Muscle layer of colon (tissue), 2 donors: ENCODE data around the gene NFATC2IP.
"Not testable (repeated sequence)": the region's sequence is repeated elsewhere in the genome, so short reads cannot be mapped to it uniquely, and the experiment has no call there.

Experiments
- H3K27ac ChIP-seq: one replicate; pipeline ENCODE4 v1.7.0; 2013; ENCODE audit warnings: low read depth, mild to moderate bottlenecking, low read length, moderate library complexity
- H3K27me3 ChIP-seq, 2 donors: one replicate each; pipeline ENCODE4 v1.7.0; 2013; ENCODE audit warnings: low read length in 2 of 2, mild to moderate bottlenecking in 2 of 2; ENCODE audit not compliant: insufficient read depth in 2 of 2, control insufficient read depth in 1 of 2
- H3K36me3 ChIP-seq: one replicate; pipeline ENCODE4 v1.7.0; 2013; ENCODE audit warnings: mild to moderate bottlenecking, low read length; ENCODE audit not compliant: insufficient read depth
- H3K4me1 ChIP-seq: one replicate; pipeline ENCODE4 v1.7.0; 2013; ENCODE audit warnings: mild to moderate bottlenecking, low read length; ENCODE audit not compliant: insufficient read depth
- H3K4me3 ChIP-seq, 2 donors: one replicate each; pipeline ENCODE4 v1.7.0; 2013; ENCODE audit warnings: low read length in 2 of 2, low read depth in 1 of 2, mild to moderate bottlenecking in 1 of 2, moderate library complexity in 1 of 2
- H3K9ac ChIP-seq: one replicate; pipeline ENCODE4 v1.7.0; 2013; ENCODE audit warnings: low read length
- H3K9me3 ChIP-seq: one replicate; pipeline ENCODE4 v1.7.0; 2013; ENCODE audit warnings: mild to moderate bottlenecking, low read length
- donor health status: abdominal sarcoma.
- donor health status: Adenocarcinoma of cecum.

The NFATC2IP gene

DNA sequence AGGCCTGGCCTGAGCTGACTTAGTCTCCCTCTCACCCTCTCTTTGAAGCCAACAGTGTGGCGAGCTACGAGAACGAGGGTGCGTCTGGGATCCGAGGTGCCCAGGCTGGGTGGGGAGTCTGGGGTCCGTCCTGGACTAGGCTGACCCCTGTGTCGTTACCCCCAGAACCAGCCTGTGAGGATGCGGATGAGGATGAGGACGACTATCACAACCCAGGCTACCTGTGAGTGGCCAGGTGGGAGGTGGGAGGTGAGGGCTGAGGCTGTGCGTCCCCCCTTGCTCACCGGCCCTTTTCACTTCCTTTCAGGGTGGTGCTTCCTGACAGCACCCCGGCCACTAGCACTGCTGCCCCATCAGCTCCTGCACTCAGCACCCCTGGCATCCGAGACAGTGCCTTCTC, 35.8 kb downstream of the NFATC2IP start:
- no peaks in the 10 kb centered on the region for H3K4me1 ChIP-seq
- no peak overlapping the region for H3K27ac ChIP-seq
- H3K36me3 ChIP-seq = peaks cover 37% of the 10 kb centered on the region
- no peak overlapping the region for H3K9ac ChIP-seq
- H3K9me3 ChIP-seq = peaks cover 4% of the 10 kb centered on the region
- H3K4me3 ChIP-seq = no peak overlapping the region
- H3K27me3 ChIP-seq = no peaks in the 10 kb centered on the region

DNA sequence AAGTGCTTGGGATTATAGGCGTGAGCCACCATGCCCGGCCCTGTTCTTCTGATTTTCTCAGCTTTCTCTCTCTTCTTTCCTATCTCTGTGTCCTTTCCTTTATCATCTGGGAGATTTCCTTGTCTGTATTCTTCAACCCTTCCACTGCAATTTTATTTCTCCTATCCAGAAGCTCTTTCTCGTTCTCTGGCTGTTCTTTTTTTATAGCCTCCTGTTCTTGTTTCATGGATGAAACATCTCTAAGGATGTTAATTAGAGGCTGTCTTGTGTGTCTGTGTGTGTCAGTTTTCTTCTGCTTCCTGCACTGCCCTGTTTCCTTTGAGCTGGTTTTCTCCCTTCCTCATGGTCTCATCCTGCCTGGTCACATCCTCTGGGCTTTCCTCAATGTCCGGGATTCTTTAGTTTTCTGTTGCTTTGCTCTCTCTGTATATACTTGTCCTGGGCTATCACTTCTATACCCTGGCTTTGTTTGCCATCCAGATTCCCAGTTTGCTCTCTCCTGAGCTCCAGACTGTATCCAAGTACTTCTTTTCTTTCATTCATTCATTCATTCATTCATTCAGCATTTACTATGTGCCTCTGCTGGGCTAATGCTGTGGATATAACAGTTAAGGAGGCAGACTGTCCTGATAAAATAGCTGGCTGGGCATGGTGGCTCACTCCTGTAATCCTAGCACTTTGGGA, 36.6 kb downstream of the NFATC2IP start:
- H3K27me3 ChIP-seq = no peaks in the 10 kb centered on the region
- H3K27ac ChIP-seq = no peak overlapping the region
- peaks cover 4% of the 10 kb centered on the region for H3K9me3 ChIP-seq
- no peaks in the 10 kb centered on the region for H3K4me1 ChIP-seq
- no peak overlapping the region for H3K9ac ChIP-seq
- H3K4me3 ChIP-seq = no peak overlapping the region
- peaks cover 28% of the 10 kb centered on the region for H3K36me3 ChIP-seq

DNA sequence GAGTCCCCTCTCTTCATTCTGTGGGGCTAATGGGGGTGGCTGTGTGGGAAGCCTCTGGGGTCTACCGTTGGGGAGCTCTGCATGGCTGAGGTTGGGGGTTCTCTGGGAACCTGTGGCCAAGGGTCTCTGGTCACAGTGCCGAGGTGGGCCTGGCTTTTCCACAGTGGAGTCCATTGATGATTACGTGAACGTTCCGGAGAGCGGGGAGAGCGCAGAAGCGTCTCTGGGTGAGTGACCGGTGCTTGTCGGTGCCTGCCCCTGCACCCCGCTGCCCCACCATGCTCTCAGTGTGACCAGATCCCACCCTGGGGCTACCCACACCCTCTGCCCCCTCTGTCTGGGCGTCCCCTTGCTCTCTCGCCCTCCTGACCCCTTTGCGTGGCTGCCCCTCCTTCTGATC, 38.6 kb downstream of the NFATC2IP start:
- H3K9ac ChIP-seq = no peak overlapping the region
- peaks cover 4% of the 10 kb centered on the region for H3K9me3 ChIP-seq
- H3K36me3 ChIP-seq = peaks cover 8% of the 10 kb centered on the region
- no peak overlapping the region for H3K4me3 ChIP-seq
- no peaks in the 10 kb centered on the region for H3K27me3 ChIP-seq
- H3K27ac ChIP-seq = no peak overlapping the region
- H3K4me1 ChIP-seq = no peaks in the 10 kb centered on the region

DNA sequence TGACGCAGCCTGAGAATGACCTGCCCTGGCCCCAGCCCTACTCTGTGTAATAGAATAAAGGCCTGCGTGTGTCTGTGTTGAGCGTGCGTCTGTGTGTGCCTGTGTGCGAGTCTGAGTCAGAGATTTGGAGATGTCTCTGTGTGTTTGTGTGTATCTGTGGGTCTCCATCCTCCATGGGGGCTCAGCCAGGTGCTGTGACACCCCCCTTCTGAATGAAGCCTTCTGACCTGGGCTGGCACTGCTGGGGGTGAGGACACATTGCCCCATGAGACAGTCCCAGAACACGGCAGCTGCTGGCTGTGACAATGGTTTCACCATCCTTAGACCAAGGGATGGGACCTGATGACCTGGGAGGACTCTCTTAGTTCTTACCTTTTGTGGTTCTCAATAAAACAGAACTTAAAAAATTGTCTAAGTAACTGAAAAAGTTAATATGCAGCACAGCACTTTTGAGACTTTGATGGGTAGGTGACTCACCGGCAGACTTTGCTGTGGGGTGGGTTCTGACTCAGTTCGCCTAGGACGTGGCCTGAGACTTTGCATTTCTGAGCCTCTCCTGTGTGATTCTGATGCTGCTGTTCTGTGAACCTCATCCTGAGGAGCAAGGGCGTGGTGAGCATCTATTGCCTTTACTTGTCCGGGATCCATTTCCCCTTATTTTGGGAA, 39.8 kb downstream of the NFATC2IP start:
- H3K9me3 ChIP-seq = peaks cover 4% of the 10 kb centered on the region
- H3K4me1 ChIP-seq = no peaks in the 10 kb centered on the region
- peaks cover 8% of the 10 kb centered on the region for H3K36me3 ChIP-seq
- no peak overlapping the region for H3K9ac ChIP-seq
- H3K27me3 ChIP-seq = no peaks in the 10 kb centered on the region
- H3K27ac ChIP-seq = no peak overlapping the region
- H3K4me3 ChIP-seq = no peak overlapping the region

- Histone ChIP-seq H3K9me3 (peaks cover 4% of the 10 kb centered on the region), H3K27ac (no peak overlapping the region), H3K27me3 (no peaks in the 10 kb centered on the region), H3K36me3 (peaks cover 3% of the 10 kb centered on the region), H3K4me3 (no peak overlapping the region), H3K9ac (no peak overlapping the region), H3K4me1 (no peaks in the 10 kb centered on the region)
These were observed 41.0 kb downstream of the NFATC2IP start for GRCh38 chr16:28991687-28992086.

- no peak overlapping the region for H3K27ac ChIP-seq
- no peak overlapping the region for H3K9ac ChIP-seq
- H3K9me3 ChIP-seq = no peaks in the 10 kb centered on the region
- no peaks in the 10 kb centered on the region for H3K4me1 ChIP-seq
- no peaks in the 10 kb centered on the region for H3K27me3 ChIP-seq
- H3K36me3 ChIP-seq = no peaks in the 10 kb centered on the region
- no peak overlapping the region for H3K4me3 ChIP-seq
These were observed 41.8 kb downstream of the NFATC2IP start for GRCh38 chr16:28992496-28992895.

DNA sequence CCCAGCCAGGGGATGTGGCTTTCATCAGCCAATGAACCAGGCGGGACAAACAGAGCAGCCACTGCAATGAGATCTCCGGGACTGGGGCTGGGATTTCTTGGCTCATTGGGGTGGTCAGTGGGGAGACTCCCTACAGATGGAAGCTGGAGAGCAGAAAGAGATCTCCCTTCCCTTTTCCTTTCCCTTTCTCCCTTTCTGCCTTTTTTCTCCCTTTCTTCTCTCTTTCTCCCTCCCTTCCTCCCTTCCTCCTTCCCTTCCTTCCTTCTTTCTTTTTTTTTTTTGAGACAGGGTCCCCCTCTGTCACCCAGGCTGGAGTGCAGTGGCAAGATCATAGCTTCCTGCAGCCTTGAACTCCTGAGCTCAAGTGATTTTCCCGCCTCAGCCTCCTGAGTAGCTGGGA, 48.1 kb downstream of the NFATC2IP start:
- Histone ChIP-seq H3K4me1 (no peaks in the 10 kb centered on the region), H3K27ac (no peak overlapping the region), H3K9me3 (no peaks in the 10 kb centered on the region), H3K4me3 (no peak overlapping the region), H3K36me3 (no peaks in the 10 kb centered on the region), H3K27me3 (no peaks in the 10 kb centered on the region), H3K9ac (no peak overlapping the region)

GRCh38 chr16:28999577-28999976, 48.8 kb downstream of the NFATC2IP start:
- no peak overlapping the region for H3K9ac ChIP-seq
- no peaks in the 10 kb centered on the region for H3K9me3 ChIP-seq
- no peak overlapping the region for H3K27ac ChIP-seq
- no peaks in the 10 kb centered on the region for H3K36me3 ChIP-seq
- no peak overlapping the region for H3K4me3 ChIP-seq
- H3K4me1 ChIP-seq = no peaks in the 10 kb centered on the region
- H3K27me3 ChIP-seq = no peaks in the 10 kb centered on the region

DNA sequence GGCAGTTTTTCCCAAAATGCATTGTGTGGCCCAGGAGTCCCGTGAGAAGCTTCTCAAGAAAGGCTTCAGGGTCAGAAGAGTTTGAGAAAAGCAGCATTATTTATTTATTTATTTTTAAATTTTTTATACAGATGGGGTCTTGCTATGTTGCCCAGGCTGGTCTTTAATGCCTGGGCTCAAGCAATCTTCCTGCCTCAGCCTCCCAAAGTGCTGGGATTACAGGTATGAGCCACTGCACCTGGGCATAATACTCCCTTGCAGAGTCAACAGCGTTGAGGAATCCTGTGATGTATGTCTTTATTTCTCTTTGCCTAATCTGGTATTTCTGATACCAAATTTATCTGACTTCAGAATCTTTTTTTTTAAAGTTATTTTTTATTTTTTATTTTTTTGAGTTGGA, 49.3 kb downstream of the NFATC2IP start:
- H3K4me3 ChIP-seq = no peak overlapping the region
- H3K36me3 ChIP-seq = no peaks in the 10 kb centered on the region
- H3K27me3 ChIP-seq = no peaks in the 10 kb centered on the region
- no peak overlapping the region for H3K27ac ChIP-seq
- no peaks in the 10 kb centered on the region for H3K9me3 ChIP-seq
- H3K4me1 ChIP-seq = no peaks in the 10 kb centered on the region
- H3K9ac ChIP-seq = no peak overlapping the region

- H3K27ac ChIP-seq, H3K36me3 ChIP-seq, H3K4me3 ChIP-seq: not testable (repeated sequence)
These were observed 53.9 kb downstream of the NFATC2IP start for GRCh38 chr16:29004496-29005139.

DNA sequence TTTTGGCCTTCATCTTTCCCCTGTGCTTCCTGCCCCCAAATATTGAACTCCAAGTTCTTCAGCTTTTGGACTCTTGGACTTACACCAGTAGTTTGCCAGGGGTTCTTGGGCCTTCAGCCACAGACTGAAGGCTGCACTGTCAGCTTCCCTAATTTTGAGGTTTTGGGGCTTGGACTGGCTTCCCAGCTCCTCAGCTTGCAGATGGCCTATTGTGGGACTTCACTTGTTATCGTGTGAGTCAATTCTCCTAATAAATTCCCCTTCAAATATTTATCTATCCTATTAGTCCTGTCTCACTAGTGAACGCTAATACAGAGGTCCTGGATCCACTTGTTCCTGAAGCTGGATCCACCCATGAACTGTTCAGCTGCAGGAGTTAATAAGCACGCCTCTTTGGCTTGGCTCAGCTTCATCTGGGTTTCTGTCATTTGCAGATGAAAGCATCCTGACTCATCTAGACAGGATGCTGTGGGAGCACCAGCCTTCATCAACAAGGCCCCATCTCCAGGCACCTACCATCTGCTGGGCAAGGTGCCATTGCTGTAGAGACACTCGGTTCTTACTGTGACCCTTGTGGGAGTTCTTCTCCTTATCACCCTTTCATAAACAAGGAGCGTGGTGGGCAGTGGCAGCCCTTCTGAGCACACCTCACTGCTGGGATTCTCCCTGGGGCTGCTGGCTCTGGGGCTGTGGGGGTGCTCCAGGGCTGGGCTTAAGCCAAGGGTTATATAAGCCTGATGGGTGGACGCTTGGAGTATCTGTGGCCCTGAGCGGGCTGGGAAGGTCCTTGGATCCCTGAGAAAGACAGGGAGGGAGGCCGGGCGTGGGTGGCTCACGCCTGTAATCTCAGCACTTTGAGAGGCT, 57.2 kb downstream of the NFATC2IP start:
- Histone ChIP-seq H3K9ac (no peak overlapping the region), H3K9me3 (no peaks in the 10 kb centered on the region), H3K4me3 (no peak overlapping the region), H3K4me1 (no peaks in the 10 kb centered on the region), H3K36me3 (no peaks in the 10 kb centered on the region), H3K27me3 (no peaks in the 10 kb centered on the region), H3K27ac (no peak overlapping the region)

More at GRCh38 chr16:29004496-29005139, 53.9 kb downstream of the NFATC2IP start:
- not testable (repeated sequence) for H3K27me3 ChIP-seq, H3K4me1 ChIP-seq, H3K9ac ChIP-seq, H3K9me3 ChIP-seq
